HepG2 (cell line): Measurements from ENCODE around the gene ARHGAP30. TPM values are rescaled to one million over a fixed set of nuclear protein-coding genes. Genes with fewer than 3 reads are reported as not detected.

Source experiments
- ATAC-seq: fragments of 200-7000 bp; cut with Tn5 transposase; 3 replicates; pipeline ENCODE4 v1.9.1; 2020; ENCODE audit warnings: mild to moderate bottlenecking, moderate library complexity
- BruUV-seq: library from RNA; stranded (reverse); fragments of 400-500 nt; replicated peaks from 2 replicates; lab custom pipeline; 2021; lab: Mats Ljungman, UMichigan
- CTCF ChIA-PET: fragments of 300-600 bp; formaldehyde crosslinking; extraction: SDS; loops from one replicate; lab custom pipeline; 2021; ENCODE audit warnings: low total read pairs, inconsistent platforms, low intra/inter-chr PET ratio; lab: Yijun Ruan, JAX
- POLR2A ChIA-PET: fragments of 350-600 bp; sonication (Branson Sonifier 250); formaldehyde crosslinking; loops from one replicate; lab custom pipeline; 2020; ENCODE audit warnings: antibody characterized with exemption, inconsistent platforms; lab: Yijun Ruan, JAX
- DNase-seq: peaks from one replicate; pipeline ENCODE4 v3.0.0-alpha.2; 2015; ENCODE audit warnings: low spot score
- FAIRE-seq: peaks from 3 replicates; lab custom pipeline; 2011; peaks lifted over from hg19 to GRCh38; lab: Jason Lieb, UNC
- H2AFZ ChIP-seq: one replicate; pipeline ENCODE4 v1.6.1; 2011; ENCODE audit warnings: low read length, inconsistent platforms
- H3K27ac ChIP-seq: fragments of 300-600 bp; 3 replicates; pipeline ENCODE4 v1.8.0; 2011; ENCODE audit warnings: mixed run types, mild to moderate bottlenecking, mixed read lengths, low read length, inconsistent platforms; ENCODE audit not compliant: insufficient read depth; ENCODE audit errors: extremely low read length
- H3K27me3 ChIP-seq, 2 experiments: fragments of 200-600 bp in 1 of 2; 2 replicates in 1 of 2; 3 replicates in 1 of 2; pipeline versions ENCODE4 v1.6.0 to v1.8.0; 2011; ENCODE audit warnings: low read length in 2 of 2, mild to moderate bottlenecking in 2 of 2, moderate library complexity in 2 of 2, inconsistent platforms in 1 of 2; ENCODE audit not compliant: insufficient read depth in 2 of 2, control insufficient read depth in 1 of 2
- H3K36me3 ChIP-seq, 2 experiments: fragments of 200-600 bp in 1 of 2; replicated peaks in 1 of 2; 2 replicates in 1 of 2; 3 replicates in 1 of 2; pipeline versions ENCODE4 v1.5.1 to v1.8.0; 2011; ENCODE audit warnings: low read length in 2 of 2, inconsistent platforms in 1 of 2; ENCODE audit not compliant: insufficient read depth in 2 of 2, control insufficient read depth in 1 of 2
- H3K4me1 ChIP-seq: 2 replicates; pipeline ENCODE4 v1.5.1; 2012; ENCODE audit warnings: low read length, inconsistent platforms; ENCODE audit not compliant: insufficient read depth
- H3K4me2 ChIP-seq: 2 replicates; pipeline ENCODE4 v1.6.0; 2011; ENCODE audit warnings: low read depth, low read length, inconsistent platforms
- H3K4me3 ChIP-seq, 3 experiments: fragments of 200-600 bp in 1 of 3; sonication (generic), shearing (Covaris generic) in 1 of 3; replicated peaks in 1 of 3; 2 replicates each; pipeline ENCODE4 v1.5.1; 2011 to 2016; ENCODE audit warnings: low read length in 3 of 3, inconsistent platforms in 2 of 3, low read depth in 2 of 3, mild to moderate bottlenecking in 2 of 3, control low read depth in 1 of 3, mixed read lengths in 1 of 3; ENCODE audit not compliant: insufficient read depth in 1 of 3
- H3K79me2 ChIP-seq: one replicate; pipeline ENCODE4 v1.6.1; 2011; ENCODE audit warnings: low read length, inconsistent platforms; ENCODE audit not compliant: insufficient read depth
- H3K9ac ChIP-seq: 2 replicates; pipeline ENCODE4 v1.6.0; 2011; ENCODE audit warnings: mild to moderate bottlenecking, low read depth, low read length, inconsistent platforms; ENCODE audit not compliant: insufficient read depth
- H3K9me3 ChIP-seq: 2 replicates; pipeline ENCODE4 v1.5.1; 2012; ENCODE audit warnings: mild to moderate bottlenecking, low read length
- H4K20me1 ChIP-seq: 2 replicates; pipeline ENCODE4 v1.6.0; 2011; ENCODE audit warnings: inconsistent platforms, mild to moderate bottlenecking, low read length, moderate library complexity; ENCODE audit not compliant: insufficient read depth
- GATA4 ChIP-seq: sonication (generic); IDR thresholded peaks from 2 replicates; pipeline ENCODE4 v1.6.1; 2016; ENCODE audit warnings: antibody characterized with exemption, low read depth, borderline replicate concordance
- MBNL3 ChIP-seq: fragments of 250-450 bp; sonication (Bioruptor Pico); conservative IDR thresholded peaks from 2 replicates; pipeline ENCODE4 v1.8.0; 2022; ENCODE audit warnings: mild to moderate bottlenecking, inconsistent platforms
- RAD51 ChIP-seq: fragments of 450-650 bp; IDR thresholded peaks from 2 replicates; pipeline ENCODE4 v1.6.1; 2016; ENCODE audit warnings: borderline replicate concordance
- RBAK ChIP-seq: sonication (generic); formaldehyde crosslinking; IDR thresholded peaks from 2 replicates; pipeline ENCODE4 v1.5.1; 2020; ENCODE audit warnings: mild to moderate bottlenecking, missing genetic modification reagents
- SRSF9 ChIP-seq: fragments of 200-400 bp; formaldehyde crosslinking; IDR thresholded peaks from 2 replicates; pipeline ENCODE4 v1.6.1; 2018; ENCODE audit warnings: borderline replicate concordance, mild to moderate bottlenecking, low read depth, low read length; ENCODE audit not compliant: insufficient read depth, poor library complexity, severe bottlenecking
- ZKSCAN1 ChIP-seq: fragments of 150-350 bp; IDR thresholded peaks from 2 replicates; pipeline ENCODE4 v1.6.1; 2014; ENCODE audit warnings: low read length
- ZNF329 ChIP-seq: sonication (generic); formaldehyde crosslinking; IDR thresholded peaks from 2 replicates; pipeline ENCODE4 v1.9.0; 2021; ENCODE audit warnings: low read depth, mild to moderate bottlenecking, missing genetic modification reagents
- ZNF629 ChIP-seq: sonication (generic); formaldehyde crosslinking; conservative IDR thresholded peaks from 2 replicates; pipeline ENCODE4 v1.5.0; 2020; ENCODE audit warnings: missing genetic modification reagents
- WGBS: methylation state at CpG from one replicate; pipeline ENCODE4 v1.1.6; 2017; ENCODE audit warnings: low lambda C conversion rate; 5-methylcytosine and 5-hydroxymethylcytosine counted together
- in situ Hi-C: cut with HindIII; loops from 2 replicates; pipeline ENCODE4 v1.10.0; 2017; ENCODE audit warnings: low pct_unique_long_range_greater_than_20kb; ENCODE audit not compliant: extremely low pct_ligation_motif_present
- intact Hi-C: fragments of 100-400 bp; cut with micrococcal nuclease; formaldehyde crosslinking; loops from one replicate; pipeline ENCODE4 v1.10.0; 2022; ENCODE audit not compliant: unreplicated experiment
- polyA plus RNA-seq, 8 experiments: library from polyadenylated mRNA; depleted of rRNA in 3 of 8; stranded (reverse) in 7 of 8; unstranded in 1 of 8; fragments of >200 nt; fragmentation: Illumina TruSeq in 4 of 8; extraction: Trizol in 4 of 8; gene quantifications; 2 replicates each; pipeline versions ENCODE4 v1.2.1 to v1.2.3, GENCODE V29; 2011 to 2016; ENCODE audit warnings: low read depth in 4 of 8, missing spikeins in 1 of 8, mixed read lengths in 1 of 8; ENCODE audit not compliant: insufficient read depth in 1 of 8
- total RNA-seq, 5 experiments: library from RNA; depleted of rRNA; stranded (reverse); fragments of >200 nt; fragmentation: Illumina TruSeq; extraction: Trizol; gene quantifications; 2 replicates each; pipeline ENCODE4 v1.2.3, GENCODE V29; 2016; ENCODE audit warnings: low read depth in 1 of 5

The ARHGAP30 gene
- total and polyA plus RNA-seq, 2 of the 13 experiments (the other 11 are each of a cell fraction or from before 2014, with no cell fraction given): 0.13 to 0.20 TPM

- H3K27ac ChIP-seq: peak overlapping the region; percentile 91
- POLR2A ChIA-PET: interaction anchor here (2.2 to 2.8 kb wide), 3 partner anchors 9 to 33 kb away, joined by 8 to 38 read pairs (median 18); partner anchors contain the start of genes F11R and USF1
- no peaks in the 10 kb centered on the region for H4K20me1 ChIP-seq
- peaks cover 45% of the 10 kb centered on the region for H3K4me1 ChIP-seq
- peaks cover 54% of the 10 kb centered on the region for H3K79me2 ChIP-seq
- H3K4me3 ChIP-seq: no peak overlapping the region
- CTCF ChIA-PET: no interaction called here
- intact Hi-C loops: no loop called here
- no TSS peak for BruUV-seq
- H3K9me3 ChIP-seq: no peaks in the 10 kb centered on the region
- DNase-seq: no peak
- H3K4me2 ChIP-seq: peak overlapping the region; percentile 88; the same call in 1 of the 2 replicates
- TF ChIP-seq RBAK (CRISPR knock-in tag): no peak
- TF ChIP-seq MBNL3 (CRISPR knock-in tag): no peak
- TF ChIP-seq RAD51: no peak
- TF ChIP-seq, all 625 proteins: peak for 0
- Histone ChIP-seq H3K9ac (no peak overlapping the region), H2AFZ (no peak overlapping the region), H3K27me3 (no peaks in the 10 kb centered on the region), H3K36me3 (0 out of 5 replicates have a peak, but pooled peaks cover 0 to 4% of the 10 kb centered on the region in 2 experiments)
- WGBS: 94% methylated on average over 3 of the region's 3 CpGs
- ATAC-seq (no peak), FAIRE-seq (no peak)
- in situ Hi-C loops: no loop called here
These were observed 57.3 kb downstream of the ARHGAP30 start for GRCh38 chr1:161012420-161012819.

GRCh38 chr1:161009602-161010211 lies 60.0 kb downstream of the ARHGAP30 start:
- H3K27me3 ChIP-seq: no peaks in the 10 kb centered on the region
- H3K4me1 ChIP-seq: peaks cover 32% of the 10 kb centered on the region
- ChIA-PET POLR2A (no interaction called here), CTCF (no interaction called here)
- H3K9ac ChIP-seq: no peak overlapping the region
- H3K27ac ChIP-seq: no peak overlapping the region
- BruUV-seq: no TSS peak
- H3K4me3 ChIP-seq: no peak overlapping the region
- no peak for DNase-seq
- no peaks in the 10 kb centered on the region for H3K9me3 ChIP-seq
- no peak overlapping the region for H2AFZ ChIP-seq
- peaks cover 55% of the 10 kb centered on the region for H3K79me2 ChIP-seq
- no peak overlapping the region for H3K4me2 ChIP-seq
- H3K36me3 ChIP-seq: peaks cover 0 to 4% of the 10 kb centered on the region in 2 experiments; a peak in 1 of 5 replicates
- H4K20me1 ChIP-seq: no peaks in the 10 kb centered on the region
- in situ Hi-C loops: no loop called here
- WGBS: 94% methylated on average over 7 of the region's 7 CpGs
- TF ChIP-seq ZKSCAN1 (no peak), GATA4 (no peak), SRSF9 (no peak), ZNF629 (0 out of 2 replicates have a peak, but pooled peaks have one; percentile 28), ZNF329 (CRISPR knock-in tag) (no peak)
- TF ChIP-seq, all 625 proteins: peak for 1
- ATAC-seq (no peak), FAIRE-seq (no peak)
- intact Hi-C loops: no loop called here
